Thoracic aorta (tissue), 2 donors: Measurements from ENCODE around the gene TNNT3. TPM values are rescaled to one million over a fixed set of nuclear protein-coding genes. Genes with fewer than 3 reads are reported as not detected.

ENCODE experiments used
- ATAC-seq: fragments of 150-250 bp; one replicate; pipeline ENCODE4 v1.8.0; 2017; ENCODE audit warnings: low read depth; ENCODE audit not compliant: insufficient number of reproducible peaks, low FRiP score
- DNase-seq: peaks from one replicate; pipeline ENCODE4 v3.0.0-alpha.2; 2020; ENCODE audit warnings: low spot score
- H3K27ac ChIP-seq, 2 donors: fragments of 200-600 bp; sonication (generic); 1 replicate in 1 of 2; 2 replicates in 1 of 2; pipeline ENCODE4 v1.5.1; 2016; ENCODE audit warnings: mild to moderate bottlenecking in 2 of 2, moderate library complexity in 2 of 2
- H3K27me3 ChIP-seq: fragments of 200-600 bp; sonication (generic); replicated peaks from 2 replicates; pipeline ENCODE4 v1.6.0; 2016; ENCODE audit warnings: mild to moderate bottlenecking; ENCODE audit not compliant: insufficient read depth
- H3K36me3 ChIP-seq: fragments of 200-600 bp; sonication (generic); one replicate; pipeline ENCODE4 v1.5.1; 2016
- H3K4me1 ChIP-seq, 2 donors: fragments of 200-600 bp; sonication (generic); 1 replicate in 1 of 2; 2 replicates in 1 of 2; pipeline versions ENCODE4 v1.5.1 to v1.6.0; 2016; ENCODE audit warnings: low read depth in 2 of 2, mild to moderate bottlenecking in 1 of 2; ENCODE audit not compliant: control insufficient read depth in 1 of 2
- H3K4me3 ChIP-seq: fragments of 200-600 bp; sonication (generic); 2 replicates; pipeline ENCODE4 v1.5.1; 2016; ENCODE audit warnings: mild to moderate bottlenecking
- H3K9me3 ChIP-seq: fragments of 200-600 bp; sonication (generic); 2 replicates; pipeline ENCODE4 v1.5.1; 2016
- total RNA-seq, 2 donors: library from RNA; depleted of rRNA; stranded (reverse); fragments of >200 nt; gene quantifications; one replicate each; pipeline versions ENCODE4 v1.1.0 to v1.2.3, GENCODE V29; 2016
- TF ChIP-seq, protein P1 (sequence below): fragments of 200-600 bp; sonication (generic); IDR thresholded peaks from one replicate; pipeline ENCODE4 v1.5.1; 2019; ENCODE audit warnings: antibody characterized with exemption

The TNNT3 gene
- 1 to 10 TPM; 8.3 to 9.7 TPM for total RNA-seq

DNA sequence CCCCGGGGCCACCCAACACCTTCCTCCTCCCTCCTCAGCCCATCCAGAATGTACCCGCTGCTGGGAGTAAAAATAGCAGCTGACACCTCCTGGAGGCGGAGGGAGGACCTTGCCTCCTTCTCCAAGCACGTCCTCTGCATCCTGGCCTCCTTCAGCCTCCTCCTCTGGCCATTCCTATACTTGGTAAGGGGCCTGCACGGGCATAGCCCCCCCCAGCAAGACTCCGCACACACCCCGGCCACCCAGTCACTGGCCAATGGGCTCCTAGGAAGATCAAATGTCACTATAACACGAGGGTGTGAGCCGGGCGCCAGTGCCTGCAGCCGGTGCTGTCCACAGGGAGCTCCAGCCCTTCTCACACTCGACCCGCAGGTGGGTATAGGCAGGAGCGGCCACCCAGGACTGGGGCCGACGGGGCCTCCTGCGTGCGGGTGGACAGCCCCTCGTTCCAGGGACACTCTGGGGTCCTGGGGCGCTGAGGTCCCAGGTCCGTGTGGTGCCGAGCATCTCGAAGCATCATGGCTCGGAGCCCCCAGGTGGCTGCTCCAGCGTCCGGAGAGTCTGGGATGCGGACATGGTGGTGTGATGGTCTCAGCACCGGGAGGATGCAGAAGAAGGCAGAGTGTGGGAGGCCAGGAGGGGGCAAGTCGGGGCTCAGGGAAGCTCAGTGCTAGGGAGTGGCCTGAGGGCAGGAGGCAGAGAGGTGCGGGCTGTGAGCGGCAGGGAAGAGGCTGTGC, at the start of gene TNNT3:
TSS of gene TNNT3 (plus strand) at position 313 of the 737 bp plus-strand sequence. CDS start 3,172 bp downstream, outside the sequence.
- H3K36me3 ChIP-seq: no peaks in the 10 kb centered on the region
- no peaks in the 10 kb centered on the region for H3K27me3 ChIP-seq
- H3K9me3 ChIP-seq: no peaks in the 10 kb centered on the region
- TF ChIP-seq, protein P1, sequence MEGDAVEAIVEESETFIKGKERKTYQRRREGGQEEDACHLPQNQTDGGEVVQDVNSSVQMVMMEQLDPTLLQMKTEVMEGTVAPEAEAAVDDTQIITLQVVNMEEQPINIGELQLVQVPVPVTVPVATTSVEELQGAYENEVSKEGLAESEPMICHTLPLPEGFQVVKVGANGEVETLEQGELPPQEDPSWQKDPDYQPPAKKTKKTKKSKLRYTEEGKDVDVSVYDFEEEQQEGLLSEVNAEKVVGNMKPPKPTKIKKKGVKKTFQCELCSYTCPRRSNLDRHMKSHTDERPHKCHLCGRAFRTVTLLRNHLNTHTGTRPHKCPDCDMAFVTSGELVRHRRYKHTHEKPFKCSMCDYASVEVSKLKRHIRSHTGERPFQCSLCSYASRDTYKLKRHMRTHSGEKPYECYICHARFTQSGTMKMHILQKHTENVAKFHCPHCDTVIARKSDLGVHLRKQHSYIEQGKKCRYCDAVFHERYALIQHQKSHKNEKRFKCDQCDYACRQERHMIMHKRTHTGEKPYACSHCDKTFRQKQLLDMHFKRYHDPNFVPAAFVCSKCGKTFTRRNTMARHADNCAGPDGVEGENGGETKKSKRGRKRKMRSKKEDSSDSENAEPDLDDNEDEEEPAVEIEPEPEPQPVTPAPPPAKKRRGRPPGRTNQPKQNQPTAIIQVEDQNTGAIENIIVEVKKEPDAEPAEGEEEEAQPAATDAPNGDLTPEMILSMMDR: no peak
- no peak within 1 kb of the TSS for H3K4me3 ChIP-seq
- ATAC-seq: no peak
- no peak within 1 kb of the TSS for H3K27ac ChIP-seq
- H3K4me1 ChIP-seq: no peaks in the 10 kb centered on the region
- no peak for DNase-seq

DNA sequence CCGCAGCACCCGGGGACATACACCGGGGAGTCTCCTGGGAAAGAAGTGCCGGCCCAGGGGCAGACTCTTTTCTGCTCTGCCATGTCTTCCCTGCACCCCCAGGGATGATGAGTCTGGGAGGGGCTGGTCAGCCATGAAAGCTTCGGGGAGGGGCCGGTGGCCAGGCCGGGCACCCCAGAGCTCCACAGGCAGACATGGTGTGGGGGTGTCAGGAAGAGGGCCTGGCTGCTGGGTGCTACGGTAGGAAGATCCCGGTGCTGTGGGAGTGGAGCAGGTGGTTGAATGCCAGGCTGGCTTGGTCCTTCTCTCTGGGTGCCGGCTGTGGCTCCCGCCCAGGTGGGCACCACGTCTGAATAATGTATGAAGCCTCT, 49.2 kb upstream of the TNNT3 start:
- H3K27me3 ChIP-seq: no peaks in the 10 kb centered on the region
- H3K4me3 ChIP-seq: peak overlapping the region; percentile 53
- peak overlapping the region in 1 of 2 donors; percentile 59 for H3K27ac ChIP-seq
- no peak for DNase-seq
- no peaks in the 10 kb centered on the region for H3K9me3 ChIP-seq
- no peaks in the 10 kb centered on the region for H3K36me3 ChIP-seq
- TF ChIP-seq, protein P1: no peak
- H3K4me1 ChIP-seq: peaks cover 41 to 63% of the 10 kb centered on the region in 2 donors
- no peak for ATAC-seq

DNA sequence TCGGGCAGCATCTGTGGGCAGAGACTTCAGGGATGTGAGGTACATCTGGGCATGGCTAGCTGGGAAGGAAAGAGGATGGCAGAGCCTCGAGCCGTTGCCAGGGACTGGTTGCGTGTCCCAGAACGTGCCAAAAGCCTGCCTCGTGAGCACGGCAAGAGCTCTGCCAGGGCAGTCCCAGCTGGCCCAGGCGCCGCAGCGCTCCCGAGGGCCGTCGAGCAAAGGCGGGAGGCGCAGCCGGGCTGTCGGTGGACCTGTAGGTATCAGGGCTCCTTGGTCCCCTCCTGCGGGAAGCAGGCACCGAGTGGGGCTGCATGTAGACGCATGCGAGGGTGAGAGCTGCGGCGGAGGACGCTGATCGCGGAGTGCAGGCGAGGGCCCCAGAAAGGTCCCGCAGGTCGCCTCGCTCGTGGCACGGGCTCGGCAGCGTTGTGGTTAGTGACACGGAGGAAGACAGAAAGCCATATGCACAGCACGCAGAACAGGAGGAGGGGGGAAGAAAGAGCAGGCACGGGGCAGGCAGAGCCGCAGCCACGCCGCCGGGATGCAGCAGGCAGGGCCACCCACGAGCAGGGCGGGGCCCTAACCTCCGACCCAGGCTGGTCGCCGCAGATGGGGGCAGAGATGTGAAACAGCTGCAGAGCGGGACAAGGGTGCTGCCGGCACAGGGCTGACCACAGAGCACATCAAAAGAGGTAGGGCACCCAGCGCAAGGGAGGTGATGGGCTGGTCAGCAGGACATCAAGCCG, 48.6 kb upstream of the TNNT3 start:
- peaks cover 39 to 61% of the 10 kb centered on the region in 2 donors for H3K4me1 ChIP-seq
- ATAC-seq (peak; percentile 58), DNase-seq (no peak)
- H3K36me3 ChIP-seq: no peaks in the 10 kb centered on the region
- H3K27me3 ChIP-seq: no peaks in the 10 kb centered on the region
- peak overlapping the region in 1 of 2 donors; percentile 59 for H3K27ac ChIP-seq
- peak overlapping the region; percentile 53 for H3K4me3 ChIP-seq
- TF ChIP-seq, protein P1: no peak
- H3K9me3 ChIP-seq: no peaks in the 10 kb centered on the region

DNA sequence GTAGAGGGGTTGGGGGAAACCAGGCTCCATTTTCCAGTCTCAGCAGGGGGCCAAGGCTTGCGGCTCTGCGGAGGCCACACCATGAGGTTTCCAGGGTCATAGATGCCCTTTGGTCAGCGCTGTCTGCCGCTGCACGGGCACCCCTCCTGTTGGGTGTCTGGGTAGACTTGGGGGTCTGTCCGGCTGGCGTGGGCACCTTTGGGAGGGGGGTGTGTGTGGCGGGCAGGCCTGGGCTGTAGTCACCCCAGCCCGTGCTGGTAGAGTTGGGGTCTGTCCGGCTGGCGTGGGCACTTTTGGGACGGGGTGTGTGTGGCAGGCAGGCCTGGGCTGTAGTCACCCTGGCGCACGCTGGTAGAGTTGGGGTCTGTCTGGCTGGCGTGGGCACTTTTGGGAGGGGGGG, 48.0 kb upstream of the TNNT3 start:
- Histone ChIP-seq H3K4me1 (peaks cover 43 to 61% of the 10 kb centered on the region in 2 donors), H3K4me3 (peak overlapping the region; percentile 53), H3K27me3 (no peaks in the 10 kb centered on the region), H3K36me3 (no peaks in the 10 kb centered on the region), H3K9me3 (no peaks in the 10 kb centered on the region), H3K27ac (peak overlapping the region in 1 of 2 donors; percentile 59)
- ATAC-seq (no peak), DNase-seq (no peak)
- TF ChIP-seq, protein P1: no peak

DNA sequence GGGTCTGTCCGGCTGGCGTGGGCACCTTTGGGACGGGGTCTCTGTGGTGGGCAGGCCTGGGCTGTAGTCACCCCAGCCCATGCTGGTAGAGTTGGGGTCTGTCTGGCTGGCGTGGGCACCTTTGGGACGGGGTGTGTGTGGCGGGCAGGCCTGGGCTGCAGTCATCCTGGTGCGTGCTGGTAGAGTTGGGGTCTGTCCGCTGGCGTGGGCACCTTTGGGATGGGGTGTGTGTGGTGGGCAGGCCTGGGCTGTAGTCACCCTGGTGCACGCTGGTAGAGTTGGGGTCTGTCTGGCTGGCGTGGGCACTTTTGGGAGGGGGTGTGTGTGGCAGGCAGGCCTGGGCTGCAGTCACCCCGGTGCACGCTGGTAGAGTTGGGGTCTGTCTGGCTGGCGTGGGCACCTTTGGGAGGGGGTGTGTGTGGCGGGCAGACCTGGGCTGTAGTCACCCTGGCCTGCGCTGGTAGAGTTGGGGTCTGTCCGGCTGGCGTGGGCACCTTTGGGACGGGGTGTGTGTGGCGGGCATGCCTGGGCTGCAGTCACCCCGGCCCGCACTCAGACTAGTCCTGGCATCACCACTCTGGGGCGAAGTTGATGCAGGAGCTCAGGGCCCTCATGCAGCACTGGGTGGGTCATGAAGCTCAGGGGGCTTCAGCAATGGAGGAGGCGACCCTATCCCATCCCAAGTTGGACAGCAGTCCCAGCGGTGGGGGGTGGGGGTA, 47.1 kb upstream of the TNNT3 start:
- H3K9me3 ChIP-seq: no peaks in the 10 kb centered on the region
- no peaks in the 10 kb centered on the region for H3K36me3 ChIP-seq
- TF ChIP-seq, protein P1: no peak
- no peak overlapping the region for H3K27ac ChIP-seq
- no peaks in the 10 kb centered on the region for H3K27me3 ChIP-seq
- no peak for ATAC-seq
- no peak overlapping the region for H3K4me3 ChIP-seq
- DNase-seq: no peak
- H3K4me1 ChIP-seq: peaks cover 51 to 70% of the 10 kb centered on the region in 2 donors
